A673 (cell line): ENCODE results near the gene TGFB1I1. TPM values are rescaled to one million over a fixed set of nuclear protein-coding genes. Genes with fewer than 3 reads are reported as not detected.

Source experiments
- BruUV-seq: library from RNA; stranded (reverse); fragments of 400-500 nt; replicated peaks from 2 replicates; lab custom pipeline; 2021; lab: Mats Ljungman, UMichigan
- CTCF ChIA-PET: fragments of 300-600 bp; sonication (Branson Sonifier 250); formaldehyde crosslinking; loops from one replicate; lab custom pipeline; 2022; ENCODE audit warnings: antibody characterized with exemption; lab: Charles Lee
- POLR2A ChIA-PET: fragments of 300-600 bp; sonication (Branson Sonifier 250); formaldehyde crosslinking; loops from one replicate; lab custom pipeline; 2022; ENCODE audit warnings: antibody characterized with exemption; ENCODE audit not compliant: low non-redundant PET; lab: Charles Lee
- DNase-seq: peaks from one replicate; pipeline ENCODE4 v3.0.0-alpha.2; 2015; ENCODE audit warnings: low spot score
- H3K27ac ChIP-seq: fragments of 200-600 bp; sonication (generic); 2 replicates; pipeline ENCODE4 v1.5.1; 2016; ENCODE audit warnings: mixed run types, low read depth, mild to moderate bottlenecking, mixed read lengths, antibody characterized with exemption, low read length; ENCODE audit not compliant: poor library complexity, severe bottlenecking
- H3K27me3 ChIP-seq: fragments of 200-600 bp; sonication (generic); replicated peaks from 2 replicates; pipeline ENCODE4 v1.6.1; 2017; ENCODE audit warnings: mixed run types, low read depth, mild to moderate bottlenecking, mixed read lengths, antibody characterized with exemption, low read length; ENCODE audit not compliant: insufficient read depth, poor library complexity
- H3K36me3 ChIP-seq: fragments of 200-600 bp; sonication (generic); 2 replicates; pipeline ENCODE4 v1.6.1; 2016; ENCODE audit warnings: mixed run types, mild to moderate bottlenecking, mixed read lengths, antibody characterized with exemption, low read length; ENCODE audit not compliant: insufficient read depth, poor library complexity, severe bottlenecking
- H3K4me1 ChIP-seq: fragments of 200-600 bp; sonication (generic); 2 replicates; pipeline ENCODE4 v1.6.1; 2017; ENCODE audit warnings: mixed run types, mild to moderate bottlenecking, mixed read lengths, antibody characterized with exemption, low read length; ENCODE audit not compliant: insufficient read depth, poor library complexity, severe bottlenecking
- H3K4me3 ChIP-seq: fragments of 200-600 bp; sonication (generic); 2 replicates; pipeline ENCODE4 v1.5.1; 2016; ENCODE audit warnings: low read depth, mixed run types, mild to moderate bottlenecking, mixed read lengths, low read length; ENCODE audit not compliant: poor library complexity, severe bottlenecking
- H3K9me3 ChIP-seq: fragments of 200-600 bp; sonication (generic); 2 replicates; pipeline ENCODE4 v1.6.1; 2016; ENCODE audit warnings: mixed run types, low read depth, mild to moderate bottlenecking, mixed read lengths, antibody characterized with exemption, low read length; ENCODE audit not compliant: poor library complexity, severe bottlenecking
- EZH2 ChIP-seq: fragments of 200-600 bp; sonication (generic); IDR thresholded peaks from 2 replicates; pipeline ENCODE4 v1.6.1; 2017; ENCODE audit warnings: borderline replicate concordance, low read depth, mild to moderate bottlenecking, mixed read lengths, antibody characterized with exemption, low read length; ENCODE audit not compliant: poor library complexity, severe bottlenecking
- intact Hi-C: fragments of 100-400 bp; cut with micrococcal nuclease; formaldehyde crosslinking; loops from one replicate; pipeline ENCODE4 v1.10.0; 2022; ENCODE audit not compliant: unreplicated experiment
- total RNA-seq: library from RNA; stranded (reverse); gene quantifications from 2 replicates; pipeline ENCODE4 v1.2.3, GENCODE V29; 2021
- TF ChIP-seq, protein P1 (sequence below): fragments of 300-800, 200-600 bp; sonication (generic); conservative IDR thresholded peaks from 2 replicates; pipeline ENCODE4 v1.5.1; 2017; ENCODE audit warnings: low read depth, mild to moderate bottlenecking, antibody characterized with exemption, low read length, moderate library complexity, mixed read lengths

TGFB1I1 gene
- total RNA-seq, 1 experiment from 2014 or later = 3.3 TPM

DNA sequence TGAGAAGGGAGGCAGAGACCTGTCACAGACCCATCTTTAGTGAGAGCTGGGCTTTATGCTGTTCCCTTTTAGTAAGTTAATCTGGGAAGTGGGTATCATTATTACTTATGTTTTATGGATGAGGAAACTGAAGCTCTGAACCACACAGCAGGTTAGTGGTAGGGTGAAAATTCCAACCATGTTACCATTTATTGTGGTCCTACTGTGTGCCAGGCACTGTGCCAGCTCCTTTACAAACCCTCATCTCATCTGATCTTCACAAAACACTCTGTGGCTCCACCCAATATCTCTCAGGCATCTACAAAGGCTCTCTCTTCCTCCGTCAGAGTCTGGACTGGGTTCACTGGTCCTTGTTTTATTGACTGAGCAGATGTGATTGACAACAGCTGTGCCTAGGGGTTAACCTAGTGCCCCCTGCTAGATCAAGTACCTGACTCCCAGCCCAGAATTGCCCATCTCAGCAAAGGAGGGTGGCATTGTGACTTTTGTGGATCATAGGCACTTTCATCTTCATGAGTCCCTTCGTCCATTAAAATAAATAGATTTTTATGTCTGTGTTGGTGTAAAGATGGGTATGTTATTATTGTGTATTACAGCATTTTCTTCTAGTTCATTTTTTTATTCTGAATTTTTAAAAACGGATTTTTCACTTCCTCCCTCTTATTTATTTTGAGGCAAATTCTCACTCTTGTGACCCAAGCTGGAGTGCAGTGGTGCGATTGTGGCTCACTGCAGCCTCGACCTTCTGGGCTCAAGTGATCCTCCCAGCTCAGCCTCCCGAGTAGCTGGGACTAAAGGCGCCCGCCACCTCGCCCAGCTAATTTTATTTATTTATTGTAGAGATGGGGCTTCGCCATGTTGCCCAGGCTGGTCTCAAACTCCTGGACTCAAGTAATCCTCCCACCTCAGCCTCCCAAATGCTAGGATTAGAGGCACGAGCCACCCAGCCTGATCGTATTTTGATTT, 3.1 kb downstream of the TGFB1I1 start:
- intact Hi-C loops = no loop called here
- H3K9me3 ChIP-seq = no peaks in the 10 kb centered on the region
- no peaks in the 10 kb centered on the region for H3K36me3 ChIP-seq
- no peak overlapping the region for H3K27ac ChIP-seq
- no TSS peak for BruUV-seq
- H3K4me3 ChIP-seq = no peak overlapping the region
- DNase-seq = no peak
- TF ChIP-seq, protein P1, sequence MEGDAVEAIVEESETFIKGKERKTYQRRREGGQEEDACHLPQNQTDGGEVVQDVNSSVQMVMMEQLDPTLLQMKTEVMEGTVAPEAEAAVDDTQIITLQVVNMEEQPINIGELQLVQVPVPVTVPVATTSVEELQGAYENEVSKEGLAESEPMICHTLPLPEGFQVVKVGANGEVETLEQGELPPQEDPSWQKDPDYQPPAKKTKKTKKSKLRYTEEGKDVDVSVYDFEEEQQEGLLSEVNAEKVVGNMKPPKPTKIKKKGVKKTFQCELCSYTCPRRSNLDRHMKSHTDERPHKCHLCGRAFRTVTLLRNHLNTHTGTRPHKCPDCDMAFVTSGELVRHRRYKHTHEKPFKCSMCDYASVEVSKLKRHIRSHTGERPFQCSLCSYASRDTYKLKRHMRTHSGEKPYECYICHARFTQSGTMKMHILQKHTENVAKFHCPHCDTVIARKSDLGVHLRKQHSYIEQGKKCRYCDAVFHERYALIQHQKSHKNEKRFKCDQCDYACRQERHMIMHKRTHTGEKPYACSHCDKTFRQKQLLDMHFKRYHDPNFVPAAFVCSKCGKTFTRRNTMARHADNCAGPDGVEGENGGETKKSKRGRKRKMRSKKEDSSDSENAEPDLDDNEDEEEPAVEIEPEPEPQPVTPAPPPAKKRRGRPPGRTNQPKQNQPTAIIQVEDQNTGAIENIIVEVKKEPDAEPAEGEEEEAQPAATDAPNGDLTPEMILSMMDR = no peak
- no peak for TF ChIP-seq EZH2
- H3K27me3 ChIP-seq = no peaks in the 10 kb centered on the region
- POLR2A ChIA-PET = no interaction called here
- H3K4me1 ChIP-seq = no peaks in the 10 kb centered on the region
- CTCF ChIA-PET = no interaction called here

DNA sequence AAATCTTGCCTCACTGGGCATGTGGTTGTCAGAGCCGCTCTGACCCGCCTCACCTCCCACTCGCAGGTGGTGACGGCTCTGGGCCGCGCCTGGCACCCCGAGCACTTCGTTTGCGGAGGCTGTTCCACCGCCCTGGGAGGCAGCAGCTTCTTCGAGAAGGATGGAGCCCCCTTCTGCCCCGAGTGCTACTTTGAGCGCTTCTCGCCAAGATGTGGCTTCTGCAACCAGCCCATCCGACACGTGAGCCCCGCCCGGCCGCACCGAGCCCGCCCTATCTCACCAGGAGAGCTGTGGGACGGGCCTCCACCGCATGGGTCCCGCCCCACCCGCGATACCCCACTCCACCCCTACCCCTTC, 4.0 kb downstream of the TGFB1I1 start:
- Histone ChIP-seq H3K4me1 (no peaks in the 10 kb centered on the region), H3K4me3 (no peak overlapping the region), H3K9me3 (no peaks in the 10 kb centered on the region), H3K27ac (no peak overlapping the region), H3K36me3 (no peaks in the 10 kb centered on the region), H3K27me3 (no peaks in the 10 kb centered on the region)
- no TSS peak for BruUV-seq
- no peak for DNase-seq
- CTCF ChIA-PET = interaction anchor here (0.6 kb wide), 1 partner anchor 493 kb away, joined by 3 read pairs; no protein-coding TSS in a partner anchor
- intact Hi-C loops = no loop called here
- TF ChIP-seq EZH2 = no peak
- TF ChIP-seq, protein P1 = no peak
- POLR2A ChIA-PET = no interaction called here

DNA sequence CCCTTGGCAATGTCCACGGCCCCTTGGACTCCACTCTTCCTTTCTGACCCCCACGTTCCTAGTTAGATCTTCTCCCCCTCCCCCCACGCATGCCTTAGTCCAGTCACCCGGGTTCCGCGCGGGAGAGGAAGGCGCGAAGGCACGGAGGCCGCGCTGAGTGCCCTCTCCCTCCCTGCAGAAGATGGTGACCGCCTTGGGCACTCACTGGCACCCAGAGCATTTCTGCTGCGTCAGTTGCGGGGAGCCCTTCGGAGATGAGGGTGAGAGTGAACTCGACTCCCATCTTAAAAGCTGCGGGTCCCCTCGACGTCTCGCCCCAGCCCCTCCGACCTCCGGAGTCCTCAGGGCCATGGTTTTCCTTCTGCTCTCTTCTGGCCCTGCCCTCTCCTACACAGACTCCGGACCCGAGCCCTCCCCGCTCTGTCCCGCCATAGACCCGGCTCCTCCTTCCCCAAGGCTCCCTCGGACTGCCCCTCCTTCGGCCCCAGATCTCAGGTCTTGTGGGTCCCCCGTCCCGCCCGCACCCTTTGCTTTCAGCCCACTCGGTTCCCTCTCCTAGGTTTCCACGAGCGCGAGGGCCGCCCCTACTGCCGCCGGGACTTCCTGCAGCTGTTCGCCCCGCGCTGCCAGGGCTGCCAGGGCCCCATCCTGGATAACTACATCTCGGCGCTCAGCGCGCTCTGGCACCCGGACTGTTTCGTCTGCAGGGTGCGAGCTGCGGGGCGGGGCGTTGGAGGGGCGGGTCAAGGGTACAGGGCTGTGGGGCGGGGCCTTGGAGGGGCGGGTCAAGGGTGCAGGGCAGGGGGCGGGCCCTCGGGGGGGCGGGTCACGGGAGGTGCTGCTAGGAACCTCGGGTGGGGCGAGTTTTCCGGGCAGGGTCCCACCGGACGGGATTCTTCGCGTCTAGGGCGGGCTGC, 4.6 kb downstream of the TGFB1I1 start:
- no peak overlapping the region for H3K27ac ChIP-seq
- ChIA-PET CTCF (interaction anchor here (0.6 kb wide), 1 partner anchor 494 kb away, joined by 3 read pairs; no protein-coding TSS in a partner anchor), POLR2A (no interaction called here)
- no peaks in the 10 kb centered on the region for H3K36me3 ChIP-seq
- BruUV-seq = no TSS peak
- DNase-seq = no peak
- H3K9me3 ChIP-seq = no peaks in the 10 kb centered on the region
- H3K27me3 ChIP-seq = no peaks in the 10 kb centered on the region
- intact Hi-C loops = no loop called here
- H3K4me1 ChIP-seq = no peaks in the 10 kb centered on the region
- no peak overlapping the region for H3K4me3 ChIP-seq
- no peak for TF ChIP-seq EZH2
- TF ChIP-seq, protein P1 = no peak
